GM21528 (cell line): Measurements from ENCODE around the gene CAMK2D.

Experiments
- ATAC-seq: cut with Tn5 transposase; IDR thresholded peaks from one replicate; pipeline ENCODE4 v1.9.1; 2021; ENCODE audit warnings: mild to moderate bottlenecking, moderate library complexity; ENCODE audit not compliant: unreplicated experiment, low FRiP score

CAMK2D gene

DNA sequence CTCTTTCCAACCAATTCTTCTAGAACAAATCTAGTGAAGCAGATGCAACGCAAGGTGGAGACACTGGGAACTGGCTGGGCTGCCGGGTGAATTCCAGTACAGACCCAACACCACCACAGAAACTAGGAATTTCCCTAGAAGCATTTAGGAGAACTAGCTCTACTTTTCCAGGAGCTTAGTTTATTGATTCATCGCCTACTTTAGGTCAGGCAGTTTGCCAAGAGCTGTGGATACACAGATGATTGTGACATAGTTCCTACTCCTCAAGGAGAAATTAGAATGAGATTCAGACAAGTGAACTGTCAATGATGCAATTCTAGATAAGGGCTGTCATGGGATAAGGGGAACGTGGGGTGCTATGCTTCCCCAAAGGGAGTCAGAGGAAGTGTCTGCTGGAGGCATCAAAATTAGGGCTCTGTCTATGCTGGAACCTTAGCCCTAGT lies 350.0 kb downstream of the CAMK2D start:
- ATAC-seq = no peak

DNA sequence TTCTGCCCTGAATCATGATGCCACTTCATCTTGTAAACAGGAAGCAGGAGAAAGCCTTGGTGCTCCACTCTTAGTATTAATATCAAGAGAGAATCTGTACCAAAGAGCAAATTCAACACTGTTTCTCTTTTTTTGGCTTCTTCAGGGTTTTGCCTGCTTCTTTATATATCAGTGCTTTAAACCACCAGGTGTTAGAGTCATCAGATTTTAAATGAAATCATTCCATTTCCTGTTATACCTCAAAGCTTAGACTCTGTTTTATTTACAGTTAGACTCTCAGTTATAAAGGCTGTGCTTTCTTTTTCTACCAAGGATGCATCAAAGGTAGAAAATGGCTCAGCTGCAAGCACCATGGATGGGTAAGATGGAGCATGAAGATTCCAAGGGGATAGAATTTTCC lies 350.9 kb downstream of the CAMK2D start:
- ATAC-seq = no peak

DNA sequence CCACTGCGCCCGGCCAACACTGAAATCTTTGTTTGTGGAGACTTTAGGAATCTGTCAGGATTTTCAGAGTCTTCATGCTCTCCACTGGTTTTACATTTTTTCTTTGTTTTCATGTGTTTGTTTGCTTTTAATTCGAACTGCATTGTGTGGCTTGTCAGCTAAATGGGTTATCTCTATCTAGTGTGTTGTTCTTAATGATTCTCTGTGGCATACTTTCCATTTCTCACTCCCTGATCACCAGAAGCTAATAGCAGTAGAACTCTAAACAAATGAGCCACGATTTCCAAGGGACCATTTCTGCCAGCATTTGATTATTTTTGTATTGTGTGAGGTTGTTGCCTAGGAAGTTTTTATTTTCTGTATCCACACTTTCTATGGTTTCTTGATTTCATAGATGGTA lies 352.4 kb downstream of the CAMK2D start:
- no peak for ATAC-seq

DNA sequence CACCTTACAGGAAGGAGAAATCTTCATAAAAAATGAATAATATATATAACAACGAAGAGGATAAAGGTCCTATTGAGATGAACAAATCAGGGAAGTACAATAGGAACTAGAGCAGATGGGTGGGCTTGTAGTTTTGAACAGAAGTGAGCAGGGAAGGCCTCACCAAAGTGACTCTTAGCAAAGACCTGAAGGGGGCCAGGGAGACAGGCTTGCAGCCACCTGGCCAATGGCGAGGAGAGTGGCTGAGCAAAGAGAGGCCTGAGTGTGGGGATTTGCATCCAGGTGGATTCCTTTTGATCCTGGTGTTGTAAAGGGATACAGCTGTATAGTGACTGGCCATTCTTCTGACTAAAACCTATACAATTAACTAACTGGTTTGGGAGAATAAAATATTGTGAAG lies 354.1 kb downstream of the CAMK2D start:
- no peak for ATAC-seq

DNA sequence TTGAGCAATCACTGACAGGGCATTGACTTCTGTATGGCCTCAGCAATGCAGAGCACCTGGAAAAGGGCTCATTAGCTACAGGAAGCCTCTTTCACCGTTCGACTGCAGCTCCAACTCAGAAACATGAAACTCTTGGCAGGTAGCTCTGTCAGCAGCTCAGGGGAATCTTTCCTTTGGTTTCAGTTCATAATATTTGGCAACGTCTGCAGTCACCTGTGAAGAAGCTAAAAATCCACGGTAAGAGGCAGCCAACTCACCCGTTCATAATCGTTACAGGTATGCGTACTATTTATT lies 354.9 kb downstream of the CAMK2D start:
- no peak for ATAC-seq

DNA sequence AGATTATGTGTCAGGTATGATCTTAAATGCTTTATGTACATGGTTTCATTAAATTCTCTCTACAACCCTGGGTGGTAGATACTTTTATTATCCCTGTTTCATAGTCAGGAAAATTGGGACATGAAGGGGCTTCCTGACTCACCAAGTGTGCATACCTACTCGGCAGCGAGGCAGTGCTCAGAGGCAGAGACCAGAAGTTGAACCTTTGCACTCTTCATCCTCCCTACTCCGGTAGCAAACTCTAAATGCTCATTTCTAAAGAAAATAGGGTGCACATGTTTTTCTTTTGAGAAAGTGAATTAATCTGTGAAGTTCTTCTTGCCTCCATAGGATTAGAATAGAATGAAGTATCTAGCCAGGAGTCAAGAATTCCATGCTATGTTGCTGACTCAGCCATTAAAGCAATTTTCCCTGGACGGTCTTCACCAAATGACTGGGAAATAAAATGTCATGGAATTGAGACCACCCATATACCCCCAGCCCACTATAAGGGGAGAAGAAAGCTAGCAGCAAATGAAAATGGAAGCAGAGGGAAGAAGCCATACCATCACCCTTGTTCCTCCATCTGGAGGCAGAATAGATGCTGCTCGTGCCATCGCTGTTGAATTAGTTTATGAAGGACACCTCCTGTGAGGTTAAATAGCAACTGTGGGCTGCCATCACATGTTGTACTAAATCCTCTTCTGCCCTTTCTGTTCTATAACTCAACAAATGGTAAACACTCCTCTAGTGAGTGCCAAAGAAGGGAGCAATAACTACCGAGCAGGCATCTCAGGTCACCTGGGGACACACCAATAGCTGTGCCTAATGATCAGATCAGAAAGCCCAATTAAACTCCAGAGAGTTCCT lies 355.4 kb downstream of the CAMK2D start:
- no peak for ATAC-seq

DNA sequence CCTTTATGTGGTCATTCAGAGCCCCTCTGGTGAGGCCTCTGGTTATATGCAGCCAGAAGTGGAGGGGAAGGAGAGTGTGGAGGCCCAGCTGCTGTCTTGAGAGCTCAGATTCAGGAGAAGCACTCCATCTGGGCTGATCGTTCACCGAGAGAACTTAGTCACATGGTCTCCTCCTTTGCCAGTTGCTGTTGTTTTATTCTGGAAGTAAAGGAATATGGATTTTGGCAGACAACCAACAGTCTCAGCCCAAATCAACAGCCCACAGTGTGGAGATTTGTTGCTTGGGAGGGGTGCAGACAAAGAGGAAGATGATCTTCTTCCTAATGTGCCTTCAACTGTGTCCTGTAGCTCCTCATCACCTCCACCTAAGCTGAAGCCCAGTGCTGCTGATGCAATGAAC lies 356.7 kb downstream of the CAMK2D start:
- no peak for ATAC-seq

DNA sequence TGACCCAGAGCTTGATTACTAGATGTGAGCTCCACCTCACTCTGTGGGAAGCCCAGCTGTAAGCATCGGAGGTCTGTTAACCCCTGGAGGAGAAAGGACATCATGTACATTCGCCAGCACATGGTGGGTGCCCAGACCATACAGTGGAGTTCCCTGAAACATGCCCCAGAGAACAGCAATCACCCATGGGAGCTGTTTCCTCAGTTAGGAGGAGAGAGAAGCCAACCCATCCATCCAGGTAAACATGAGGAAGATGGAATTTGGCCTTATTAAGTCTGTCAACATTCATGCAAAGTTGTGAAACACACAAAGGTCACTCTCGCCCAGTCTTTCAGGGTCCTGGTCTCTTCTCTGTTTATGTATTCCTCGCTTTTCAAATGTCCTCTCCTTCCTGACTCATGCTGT lies 357.4 kb downstream of the CAMK2D start:
- ATAC-seq = no peak
